ENCODE measurements around the gene GNB5. TPM values are rescaled to one million over a fixed set of nuclear protein-coding genes. Genes with fewer than 3 reads are reported as not detected.

Gene GNB5
- total RNA-seq, 1 experiment from 2014 or later = 58.7 TPM

- Histone ChIP-seq H3K4me1 (ENCODE audit: control insufficient read depth, insufficient read depth, low read length) (no peaks in the 10 kb centered on the region), H3K27me3 (ENCODE audit: control insufficient read depth, insufficient read depth, low read length) (no peaks in the 10 kb centered on the region), H3K4me3 (ENCODE audit: low read depth in 2 of 2, low read length in 2 of 2) (no peak overlapping the region), H3K27ac (ENCODE audit: low read length) (no peak overlapping the region), H3K9me3 (ENCODE audit: control insufficient read depth, insufficient read depth, low read depth, low read length) (no peaks in the 10 kb centered on the region), H3K36me3 (ENCODE audit: control insufficient read depth, insufficient read depth, low read length) (peaks cover 2% of the 10 kb centered on the region; the same call in 1 of the 2 replicates)
- ChIA-PET POLR2A (no interaction called here), CTCF (no interaction called here)
- DNase-seq (ENCODE audit: low read depth, low spot score) = no peak
- no peak for ATAC-seq
- no peak for TF ChIP-seq SIN3A (IDR thresholded peaks at IDR 0.05; ENCODE audit: borderline replicate concordance, insufficient read depth, low read depth, low read length)
- TF ChIP-seq CTCF (IDR thresholded peaks at IDR 0.05) = no peak
- intact Hi-C loops (cut with micrococcal nuclease; ENCODE audit: unreplicated experiment) = no loop called here
- BruUV-seq (replicated peaks) = no TSS peak
- in situ Hi-C loops (cut with HindIII; ENCODE audit: low pct_unique_long_range_greater_than_20kb, low sequenced_read_pairs) = no loop called here
Measured at GRCh38 chr15:52221730-52222129, 30.5 kb upstream of the GNB5 start.

DNA sequence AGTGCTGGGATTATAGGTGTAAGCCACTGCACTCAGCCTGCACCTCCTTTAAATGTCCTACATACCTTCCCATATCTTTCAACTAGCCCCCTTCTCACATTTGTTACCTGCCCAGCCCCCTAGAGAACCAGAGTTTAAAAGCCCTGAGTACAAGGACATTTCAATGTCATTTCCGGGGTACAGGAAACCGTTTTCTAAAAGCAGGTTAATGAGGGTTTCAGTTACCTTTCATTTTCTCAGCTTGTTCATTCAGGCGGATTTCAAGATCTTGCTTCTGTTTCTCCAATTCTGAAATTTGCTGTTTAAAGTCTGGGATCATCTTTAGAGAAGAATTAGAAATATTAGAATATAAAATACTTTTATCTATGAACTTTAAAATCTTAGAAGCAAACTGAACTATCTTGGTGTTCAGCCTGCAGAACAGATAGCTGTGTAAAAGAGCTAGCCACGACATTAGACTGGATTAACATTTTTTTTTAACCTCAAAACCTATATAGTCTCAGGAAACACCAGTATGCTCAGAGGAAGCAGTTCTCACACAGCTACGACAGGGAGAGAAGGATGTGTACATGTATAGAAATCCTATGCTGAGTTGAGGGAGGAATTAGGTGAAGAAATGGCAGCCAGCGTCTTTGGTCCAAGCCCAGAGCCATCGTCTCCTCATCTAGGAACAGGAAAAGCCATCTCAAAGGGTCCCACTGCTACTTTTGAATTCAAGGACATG lies 29.9 kb upstream of the GNB5 start:
- H3K27ac ChIP-seq (ENCODE audit: low read length) = no peak overlapping the region
- H3K9me3 ChIP-seq (ENCODE audit: control insufficient read depth, insufficient read depth, low read depth, low read length) = no peaks in the 10 kb centered on the region
- no peaks in the 10 kb centered on the region for H3K27me3 ChIP-seq (ENCODE audit: control insufficient read depth, insufficient read depth, low read length)
- peaks cover 2% of the 10 kb centered on the region; the same call in 1 of the 2 replicates for H3K36me3 ChIP-seq (ENCODE audit: control insufficient read depth, insufficient read depth, low read length)
- no peaks in the 10 kb centered on the region for H3K4me1 ChIP-seq (ENCODE audit: control insufficient read depth, insufficient read depth, low read length)
- POLR2A ChIA-PET = no interaction called here
- CTCF ChIA-PET = no interaction called here
- H3K4me3 ChIP-seq (ENCODE audit: low read depth in 2 of 2, low read length in 2 of 2) = no peak overlapping the region
- BruUV-seq (replicated peaks) = no TSS peak
- ATAC-seq (no peak), DNase-seq (ENCODE audit: low read depth, low spot score) (no peak)
- in situ Hi-C loops (cut with HindIII; ENCODE audit: low pct_unique_long_range_greater_than_20kb, low sequenced_read_pairs) (no loop called here), intact Hi-C loops (cut with micrococcal nuclease; ENCODE audit: unreplicated experiment) (no loop called here)
- TF ChIP-seq CTCF (IDR thresholded peaks at IDR 0.05) = no peak
- TF ChIP-seq TCF7L2 (IDR thresholded peaks at IDR 0.05; ENCODE audit: low read depth, low read length) = no peak
- TF ChIP-seq REST (IDR thresholded peaks at IDR 0.05; ENCODE audit: insufficient read depth in 1 of 2, low read depth in 2 of 2, low read length in 1 of 2) = no peak
- no peak for TF ChIP-seq POLR2AphosphoS5 (IDR thresholded peaks at IDR 0.05; ENCODE audit: low read depth, low read length)
- TF ChIP-seq SIN3A (IDR thresholded peaks at IDR 0.05; ENCODE audit: borderline replicate concordance, insufficient read depth, low read depth, low read length) = no peak

Data from Panc1 (cell line).